ENCODE data around the gene SHC4. TPM values are rescaled to one million over a fixed set of nuclear protein-coding genes. Genes with fewer than 3 reads are reported as not detected.

The SHC4 gene
- total and polyA plus RNA-seq, 8 donors = 0.25 to 4.4 (median 0.47) TPM; not detected in 2

GRCh38 chr15:48861813-48862431 lies 101.8 kb downstream of the SHC4 start:
- 0 to 7% (median 4%) methylated on average over 1 of the region's 1 CpG for WGBS, 5 donors
- Histone ChIP-seq H3K4me1 (peaks cover 0 to 7% (median 2%) of the 10 kb centered on the region in 4 donors), H3K4me3 (no peak overlapping the region), H3K36me3 (no peaks in the 10 kb centered on the region), H3K27ac (no peak overlapping the region), H3K9me3 (no peaks in the 10 kb centered on the region), H3K27me3 (no peaks in the 10 kb centered on the region)
- intact Hi-C loops (cut with DNase I; ENCODE audit: low total_unique reads) = loop anchor here (10.0 kb wide), 2 partner anchors 573 to 1283 kb away; no protein-coding TSS in a partner anchor
- peak in 1 of 2 donors; percentile 86 for DNase-seq
- TF ChIP-seq CTCF (IDR thresholded peaks at IDR 0.05) (peak in 5 of 7 experiments; percentile 67 to 84 (median 78)), EP300 (IDR thresholded peaks at IDR 0.05) (no peak)

GRCh38 chr15:48859426-48859825 lies 104.3 kb downstream of the SHC4 start:
- H3K36me3 ChIP-seq = no peaks in the 10 kb centered on the region
- peaks cover 0 to 11% (median 4%) of the 10 kb centered on the region in 4 donors for H3K4me1 ChIP-seq
- 82 to 89% (median 87%) methylated on average over 2 of the region's 2 CpGs for WGBS, 5 donors
- no peaks in the 10 kb centered on the region for H3K9me3 ChIP-seq
- H3K27me3 ChIP-seq = no peaks in the 10 kb centered on the region
- TF ChIP-seq POLR2AphosphoS5 (IDR thresholded peaks at IDR 0.05) (no peak), CTCF (IDR thresholded peaks at IDR 0.05) (no peak), POLR2A (IDR thresholded peaks at IDR 0.05) (no peak), EP300 (IDR thresholded peaks at IDR 0.05) (no peak)
- no peak overlapping the region for H3K27ac ChIP-seq
- no peak overlapping the region for H3K4me3 ChIP-seq
- intact Hi-C loops (cut with DNase I; ENCODE audit: low total_unique reads) = no loop called here
- DNase-seq = no peak

- intact Hi-C loops (cut with DNase I; ENCODE audit: low total_unique reads) = no loop called here
- 7 to 40% (median 23%) methylated on average over 2 of the region's 2 CpGs for WGBS, 5 donors
- H3K4me3 ChIP-seq = no peak overlapping the region
- no peaks in the 10 kb centered on the region for H3K9me3 ChIP-seq
- H3K4me1 ChIP-seq = peaks cover 0 to 11% (median 4%) of the 10 kb centered on the region in 4 donors
- no peaks in the 10 kb centered on the region for H3K27me3 ChIP-seq
- TF ChIP-seq POLR2A (IDR thresholded peaks at IDR 0.05) (no peak), POLR2AphosphoS5 (IDR thresholded peaks at IDR 0.05) (no peak), CTCF (IDR thresholded peaks at IDR 0.05) (no peak)
- DNase-seq = no peak
- H3K36me3 ChIP-seq = no peaks in the 10 kb centered on the region
- no peak overlapping the region for H3K27ac ChIP-seq
These were observed 105.3 kb downstream of the SHC4 start for GRCh38 chr15:48858401-48858800.

- DNase-seq = no peak
- Histone ChIP-seq H3K27ac (no peak overlapping the region), H3K36me3 (no peaks in the 10 kb centered on the region), H3K4me3 (no peak overlapping the region), H3K27me3 (no peaks in the 10 kb centered on the region), H3K4me1 (peaks cover 0 to 11% (median 4%) of the 10 kb centered on the region in 4 donors), H3K9me3 (no peaks in the 10 kb centered on the region)
- 43 to 53% (median 49%) methylated on average over 2 of the region's 2 CpGs for WGBS, 5 donors
- TF ChIP-seq POLR2AphosphoS5 (IDR thresholded peaks at IDR 0.05) = no peak
- TF ChIP-seq POLR2A (IDR thresholded peaks at IDR 0.05) = no peak
- TF ChIP-seq EP300 (IDR thresholded peaks at IDR 0.05) = no peak
- TF ChIP-seq CTCF (IDR thresholded peaks at IDR 0.05) = no peak
- intact Hi-C loops (cut with DNase I; ENCODE audit: low total_unique reads) = no loop called here
These were observed 106.8 kb downstream of the SHC4 start for GRCh38 chr15:48856942-48857341.
